RWPE1 (cell line): ENCODE measurements around the gene GRIA1.

ENCODE experiments used
- CTCF ChIA-PET: fragments of 350-600 bp; sonication (Branson Sonifier 250); formaldehyde crosslinking; extraction: SDS; loops from one replicate; lab custom pipeline; 2021; lab: Yijun Ruan, JAX
- POLR2A ChIA-PET: fragments of 400-600 bp; formaldehyde crosslinking; extraction: SDS; loops from one replicate; lab custom pipeline; 2020; ENCODE audit warnings: antibody characterized with exemption; ENCODE audit not compliant: low non-redundant PET; lab: Yijun Ruan, JAX
- DNase-seq: peaks from one replicate; pipeline ENCODE4 v3.0.0; 2012; ENCODE audit warnings: low spot score
- H3K27ac ChIP-seq: fragments of 450-650 bp; 2 replicates; pipeline ENCODE4 v1.5.1; 2017
- CTCF ChIP-seq: fragments of 450-650 bp; conservative IDR thresholded peaks from 2 replicates; pipeline ENCODE4 v1.5.1; 2017; ENCODE audit warnings: low read depth, mild to moderate bottlenecking

GRIA1 gene

GRCh38 chr5:153470736-153471135, 19.7 kb upstream of the GRIA1 start:
- no peak overlapping the region for H3K27ac ChIP-seq
- DNase-seq: no peak
- POLR2A ChIA-PET: no interaction called here
- CTCF ChIA-PET: interaction anchor here (0.6 to 0.7 kb wide), 2 partner anchors 217 to 957 kb away, joined by 3 to 5 read pairs; no protein-coding TSS in a partner anchor
- no peak for TF ChIP-seq CTCF

- TF ChIP-seq CTCF: no peak; the same call in 1 of the 2 replicates
- H3K27ac ChIP-seq: no peak overlapping the region
- CTCF ChIA-PET: interaction anchor here (0.8 to 1.1 kb wide), 5 partner anchors 8 to 942 kb away, joined by 3 to 7 read pairs (median 4); no protein-coding TSS in a partner anchor
- POLR2A ChIA-PET: no interaction called here
- DNase-seq: peak; percentile 85
Measured at GRCh38 chr5:153476767-153477166, 13.7 kb upstream of the GRIA1 start.

GRCh38 chr5:153480401-153480800, 10.1 kb upstream of the GRIA1 start:
- CTCF ChIA-PET: interaction anchor here (1.0 kb wide), 1 partner anchor 16 kb away, joined by 3 read pairs; no protein-coding TSS in a partner anchor
- no peak overlapping the region for H3K27ac ChIP-seq
- DNase-seq: no peak
- TF ChIP-seq CTCF: no peak
- POLR2A ChIA-PET: no interaction called here

- no peak for DNase-seq
- ChIA-PET CTCF (no interaction called here), POLR2A (no interaction called here)
- H3K27ac ChIP-seq: no peak overlapping the region
- no peak for TF ChIP-seq CTCF
Measured at GRCh38 chr5:153483482-153483881, 7.0 kb upstream of the GRIA1 start.

GRCh38 chr5:153485641-153486040, 4.8 kb upstream of the GRIA1 start:
- ChIA-PET CTCF (interaction anchor here (0.6 to 0.7 kb wide), 3 partner anchors 9 to 442 kb away, joined by 3 to 7 read pairs (median 6); no protein-coding TSS in a partner anchor), POLR2A (no interaction called here)
- DNase-seq: no peak
- no peak overlapping the region for H3K27ac ChIP-seq
- TF ChIP-seq CTCF: no peak

GRCh38 chr5:153486771-153487170, 3.7 kb upstream of the GRIA1 start:
- POLR2A ChIA-PET: no interaction called here
- CTCF ChIA-PET: interaction anchor here (1.0 kb wide), 1 partner anchor 10 kb away, joined by 3 read pairs; no protein-coding TSS in a partner anchor

More at GRCh38 chr5:153486771-153487170, 3.7 kb upstream of the GRIA1 start:
- no peak overlapping the region for H3K27ac ChIP-seq
- DNase-seq: no peak
- no peak for TF ChIP-seq CTCF
